ENCODE measurements around the gene MFSD2B. TPM values are rescaled to one million over a fixed set of nuclear protein-coding genes. Genes with fewer than 3 reads are reported as not detected.
"Not testable (repeated sequence)": the region's sequence is repeated elsewhere in the genome, so short reads cannot be mapped to it uniquely, and the experiment has no call there.

The MFSD2B gene
- total RNA-seq, 2 experiments from 2014 or later = not detected

- peaks cover 29% of the 10 kb centered on the region for H3K27me3 Mint-ChIP-seq
- H3K27ac Mint-ChIP-seq = no peak overlapping the region
- ATAC-seq = no peak
- CTCF ChIA-PET = no interaction called here
- POLR2A ChIA-PET = interaction anchor here (0.6 to 1.2 kb wide), 3 partner anchors 8 to 67 kb away, joined by 3 read pairs; no protein-coding TSS in a partner anchor
- intact Hi-C loops (cut with DNase I, micrococcal nuclease) = no loop called here
- no peaks in the 10 kb centered on the region for H3K36me3 Mint-ChIP-seq (ENCODE audit: low read depth)
- H3K9me3 Mint-ChIP-seq (ENCODE audit: low read depth) = no peaks in the 10 kb centered on the region
- H3K4me1 Mint-ChIP-seq = peaks cover 2% of the 10 kb centered on the region
- DNase-seq = no peak
- H3K4me3 Mint-ChIP-seq = no peak overlapping the region
These were observed 1.6 kb downstream of the MFSD2B start for GRCh38 chr2:24011250-24012104.

- Mint-ChIP-seq H3K4me1 (peaks cover 2% of the 10 kb centered on the region), H3K27me3 (peaks cover 29% of the 10 kb centered on the region), H3K4me3 (no peak overlapping the region), H3K27ac (no peak overlapping the region), H3K36me3 (ENCODE audit: low read depth) (no peaks in the 10 kb centered on the region), H3K9me3 (ENCODE audit: low read depth) (no peaks in the 10 kb centered on the region)
- DNase-seq (no peak), ATAC-seq (no peak)
- intact Hi-C loops (cut with DNase I, micrococcal nuclease) = no loop called here
- ChIA-PET CTCF (interaction anchor here (0.7 kb wide), 2 partner anchors 30 to 71 kb away, joined by 3 read pairs; no protein-coding TSS in a partner anchor), POLR2A (interaction anchor here (1.2 kb wide), 1 partner anchor 35 kb away, joined by 3 read pairs; no protein-coding TSS in a partner anchor)
These were observed 2.8 kb downstream of the MFSD2B start for GRCh38 chr2:24012521-24013188.

DNA sequence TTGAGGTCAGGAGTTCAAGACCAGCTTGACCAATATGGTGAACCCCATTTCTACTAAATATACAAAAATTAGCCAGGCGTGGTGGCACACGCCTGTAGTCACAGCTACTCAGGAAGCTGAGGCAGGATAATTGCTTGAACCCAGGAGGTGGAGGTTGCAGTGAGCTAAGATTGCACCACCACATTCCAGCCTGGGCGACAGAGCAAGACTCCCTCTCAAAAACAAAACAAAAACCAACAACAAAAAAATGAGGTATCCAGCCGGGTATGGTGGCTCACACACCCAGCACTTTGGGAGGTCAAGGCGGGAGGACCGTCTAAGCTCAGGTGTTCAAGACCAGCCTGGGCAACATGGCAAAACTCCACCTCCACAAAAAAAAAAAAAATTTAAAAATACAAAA lies 5.0 kb downstream of the MFSD2B start:
- H3K9me3 Mint-ChIP-seq (ENCODE audit: low read depth); CTCF ChIA-PET; H3K36me3 Mint-ChIP-seq (ENCODE audit: low read depth); H3K4me1 Mint-ChIP-seq; intact Hi-C loops (cut with DNase I, micrococcal nuclease); DNase-seq; H3K27ac Mint-ChIP-seq; ATAC-seq; H3K4me3 Mint-ChIP-seq: not testable (repeated sequence)
- POLR2A ChIA-PET = interaction anchor here (0.6 to 0.7 kb wide), 2 partner anchors 116 to 489 kb away, joined by 3 to 7 read pairs; no protein-coding TSS in a partner anchor
- H3K27me3 Mint-ChIP-seq = peaks cover 21% of the 10 kb centered on the region

DNA sequence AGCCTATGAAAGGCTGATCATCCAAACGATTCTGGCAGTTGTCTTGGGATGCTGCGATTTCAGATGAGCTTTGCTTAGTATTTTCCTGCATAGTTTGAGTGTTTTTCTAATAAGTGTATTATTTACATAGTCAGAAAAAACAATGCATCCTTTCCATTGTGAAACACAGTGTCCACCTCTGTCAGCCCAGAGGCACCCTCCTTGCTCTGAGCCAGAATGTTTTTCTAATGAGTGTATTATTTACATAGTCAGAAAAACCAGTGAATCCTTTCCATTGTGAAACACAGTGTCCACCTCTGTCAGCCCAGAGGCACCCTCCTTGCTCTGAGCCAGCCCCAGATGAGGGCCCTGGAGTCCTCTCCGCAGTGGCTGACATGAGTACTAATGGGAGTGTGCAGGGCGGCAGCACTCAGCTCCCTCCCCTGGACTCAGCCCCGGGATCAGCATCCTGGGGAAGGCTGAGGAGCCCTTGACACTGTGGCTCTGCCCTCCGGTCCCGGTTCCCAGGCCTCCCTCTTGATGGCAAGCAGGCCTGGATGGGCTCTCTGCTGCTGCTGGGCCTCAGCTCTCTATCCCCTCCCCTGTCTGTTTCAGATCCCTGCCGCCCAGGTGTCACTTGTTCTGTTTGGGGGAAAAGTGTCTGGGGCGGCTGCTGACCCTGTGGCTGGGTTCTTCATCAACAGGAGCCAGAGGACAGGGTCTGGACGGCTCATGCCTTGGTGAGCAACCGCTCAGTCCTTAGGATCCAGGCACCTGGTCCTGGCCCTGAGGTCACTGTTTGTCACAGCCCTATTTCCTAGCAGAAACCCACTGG lies 5.9 kb downstream of the MFSD2B start:
- Mint-ChIP-seq H3K4me3 (no peak overlapping the region), H3K27ac (no peak overlapping the region), H3K36me3 (ENCODE audit: low read depth) (no peaks in the 10 kb centered on the region), H3K9me3 (ENCODE audit: low read depth) (no peaks in the 10 kb centered on the region), H3K27me3 (peaks cover 19% of the 10 kb centered on the region), H3K4me1 (peaks cover 2% of the 10 kb centered on the region)
- intact Hi-C loops (cut with DNase I, micrococcal nuclease) = no loop called here
- DNase-seq (no peak), ATAC-seq (no peak)
- ChIA-PET CTCF (no interaction called here), POLR2A (interaction anchor here (0.7 kb wide), 1 partner anchor 490 kb away, joined by 7 read pairs; no protein-coding TSS in a partner anchor)

GRCh38 chr2:24016376-24016761 lies 6.5 kb downstream of the MFSD2B start:
- CTCF ChIA-PET = no interaction called here
- ATAC-seq = no peak

GRCh38 chr2:24016853-24017703 lies 7.2 kb downstream of the MFSD2B start:
- Mint-ChIP-seq H3K27me3 (peaks cover 8% of the 10 kb centered on the region), H3K36me3 (ENCODE audit: low read depth) (no peaks in the 10 kb centered on the region), H3K4me1 (no peaks in the 10 kb centered on the region), H3K27ac (no peak overlapping the region), H3K9me3 (ENCODE audit: low read depth) (no peaks in the 10 kb centered on the region), H3K4me3 (no peak overlapping the region)
- DNase-seq (no peak), ATAC-seq (no peak)
- ChIA-PET POLR2A (no interaction called here), CTCF (no interaction called here)
- intact Hi-C loops (cut with DNase I, micrococcal nuclease) = no loop called here

More at GRCh38 chr2:24016376-24016761, 6.5 kb downstream of the MFSD2B start:
- POLR2A ChIA-PET = no interaction called here
- Mint-ChIP-seq H3K27me3 (peaks cover 14% of the 10 kb centered on the region), H3K4me1 (no peaks in the 10 kb centered on the region), H3K36me3 (ENCODE audit: low read depth) (no peaks in the 10 kb centered on the region), H3K27ac (no peak overlapping the region), H3K4me3 (no peak overlapping the region), H3K9me3 (ENCODE audit: low read depth) (no peaks in the 10 kb centered on the region)
- DNase-seq = no peak
- intact Hi-C loops (cut with DNase I, micrococcal nuclease) = no loop called here

DNA sequence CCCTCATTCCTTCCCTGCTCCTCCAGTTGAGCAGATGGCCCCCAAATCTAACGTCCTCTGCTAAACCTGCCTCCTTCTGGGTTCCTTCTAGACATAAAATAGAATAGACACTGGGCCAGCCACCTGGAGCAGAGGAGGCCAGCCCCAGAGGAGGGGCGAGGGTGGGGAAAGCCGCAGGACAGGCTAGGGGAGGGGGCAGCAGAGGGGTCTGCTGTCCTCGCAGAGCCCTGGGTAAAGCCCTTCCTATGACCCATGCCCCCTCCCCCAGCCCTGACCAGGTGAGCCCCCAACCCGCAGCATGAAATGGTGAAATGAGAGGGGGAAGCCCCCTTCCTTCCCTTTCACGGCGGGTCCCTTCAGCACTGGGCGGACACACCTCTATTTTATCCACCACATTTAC lies 7.8 kb downstream of the MFSD2B start:
- CTCF ChIA-PET = no interaction called here
- peaks cover 3% of the 10 kb centered on the region for H3K27me3 Mint-ChIP-seq
- DNase-seq = no peak
- ATAC-seq = no peak
- intact Hi-C loops (cut with DNase I, micrococcal nuclease) = no loop called here
- POLR2A ChIA-PET = no interaction called here
- no peak overlapping the region for H3K4me3 Mint-ChIP-seq
- no peaks in the 10 kb centered on the region for H3K9me3 Mint-ChIP-seq (ENCODE audit: low read depth)
- peaks cover 2% of the 10 kb centered on the region for H3K36me3 Mint-ChIP-seq (ENCODE audit: low read depth)
- no peak overlapping the region for H3K27ac Mint-ChIP-seq
- no peaks in the 10 kb centered on the region for H3K4me1 Mint-ChIP-seq

DNA sequence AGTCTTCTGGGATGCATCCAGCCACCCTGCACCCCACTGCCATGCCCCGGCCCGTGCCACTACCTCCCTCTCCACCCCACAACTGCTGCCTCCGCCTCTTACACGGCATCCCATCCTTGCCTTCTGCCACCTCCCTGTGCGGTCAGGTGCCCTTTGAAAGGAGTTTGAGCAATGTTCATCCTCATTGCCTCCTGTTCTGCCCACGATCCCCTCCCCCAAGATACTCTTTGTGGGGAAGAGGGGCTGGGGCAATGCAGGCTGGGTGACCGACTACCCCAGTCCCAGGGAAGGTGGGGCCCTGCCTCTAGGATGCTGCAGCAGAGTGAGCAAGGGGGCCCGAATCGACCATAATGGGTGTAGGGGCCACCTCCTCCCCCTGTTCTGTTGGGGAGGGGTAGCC lies 8.4 kb downstream of the MFSD2B start:
- Mint-ChIP-seq H3K27ac (no peak overlapping the region), H3K9me3 (ENCODE audit: low read depth) (no peaks in the 10 kb centered on the region), H3K36me3 (ENCODE audit: low read depth) (peaks cover 4% of the 10 kb centered on the region), H3K27me3 (peaks cover 3% of the 10 kb centered on the region), H3K4me1 (no peaks in the 10 kb centered on the region), H3K4me3 (no peak overlapping the region)
- intact Hi-C loops (cut with DNase I, micrococcal nuclease) = no loop called here
- ChIA-PET POLR2A (no interaction called here), CTCF (no interaction called here)
- no peak for ATAC-seq
- no peak for DNase-seq

GRCh38 chr2:24019729-24020128 lies 9.8 kb downstream of the MFSD2B start:
- Mint-ChIP-seq H3K27me3 (no peaks in the 10 kb centered on the region), H3K36me3 (ENCODE audit: low read depth) (peaks cover 7% of the 10 kb centered on the region), H3K4me3 (no peak overlapping the region), H3K9me3 (ENCODE audit: low read depth) (no peaks in the 10 kb centered on the region), H3K4me1 (no peaks in the 10 kb centered on the region), H3K27ac (no peak overlapping the region)
- ChIA-PET CTCF (no interaction called here), POLR2A (no interaction called here)
- intact Hi-C loops (cut with DNase I, micrococcal nuclease) = no loop called here
- DNase-seq = no peak
- no peak for ATAC-seq

- H3K4me3 Mint-ChIP-seq = no peak overlapping the region
- CTCF ChIA-PET = interaction anchor here (0.6 to 0.9 kb wide), 3 partner anchors 138 to 360 kb away, joined by 3 read pairs; no protein-coding TSS in a partner anchor
- ATAC-seq = no peak
- no peaks in the 10 kb centered on the region for H3K9me3 Mint-ChIP-seq (ENCODE audit: low read depth)
- no peak overlapping the region for H3K27ac Mint-ChIP-seq
- no peaks in the 10 kb centered on the region for H3K4me1 Mint-ChIP-seq
- H3K36me3 Mint-ChIP-seq (ENCODE audit: low read depth) = peaks cover 7% of the 10 kb centered on the region
- DNase-seq = no peak
- H3K27me3 Mint-ChIP-seq = no peaks in the 10 kb centered on the region
- intact Hi-C loops (cut with DNase I, micrococcal nuclease) = no loop called here
- POLR2A ChIA-PET = no interaction called here
These were observed 10.4 kb downstream of the MFSD2B start for GRCh38 chr2:24020244-24020643.

Measured in activated CD4-positive, alpha-beta T cell treated with anti-CD3 and anti-CD28 coated beads for 36 hours (primary cell).